Endometrium (tissue), 2 donors: ENCODE results near the gene FIBIN.
"Not testable (repeated sequence)": the region's sequence is repeated elsewhere in the genome, so short reads cannot be mapped to it uniquely, and the experiment has no call there.

Source experiments
- FAIRE-seq: peaks from 2 replicates; lab custom pipeline; 2012; peaks lifted over from hg19 to GRCh38; lab: Jason Lieb, UNC
- donor health status: control.
- donor health status: control.

Gene FIBIN

DNA sequence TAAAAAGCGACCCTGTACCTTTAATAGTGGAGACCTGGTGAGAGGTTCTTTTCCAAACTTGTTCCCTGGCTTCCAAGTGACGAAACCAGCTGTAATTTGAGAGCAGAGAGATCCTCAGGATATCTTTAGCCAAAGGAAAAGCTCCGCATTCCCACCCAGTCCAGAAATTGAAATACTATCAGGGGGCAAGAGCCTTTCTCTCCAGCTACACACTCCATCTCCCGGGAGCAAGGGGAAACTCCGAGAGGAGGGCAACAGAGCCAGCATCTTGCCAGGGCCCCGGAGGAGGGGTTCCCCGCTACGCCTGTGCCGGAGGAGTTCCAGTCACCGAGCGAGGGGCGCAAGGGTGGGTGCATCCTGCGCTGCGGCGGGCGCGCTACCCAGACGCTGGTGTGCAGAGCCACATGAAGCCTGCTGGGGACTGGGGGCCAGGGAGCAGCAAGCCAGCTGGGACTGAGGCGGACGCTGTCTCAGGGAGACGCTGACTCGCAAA lies at the start of gene FIBIN:
TSS of gene FIBIN (plus strand) at position 148 of the 493 bp plus-strand sequence. CDS start 415 bp downstream, outside the sequence.
- no peak for FAIRE-seq

DNA sequence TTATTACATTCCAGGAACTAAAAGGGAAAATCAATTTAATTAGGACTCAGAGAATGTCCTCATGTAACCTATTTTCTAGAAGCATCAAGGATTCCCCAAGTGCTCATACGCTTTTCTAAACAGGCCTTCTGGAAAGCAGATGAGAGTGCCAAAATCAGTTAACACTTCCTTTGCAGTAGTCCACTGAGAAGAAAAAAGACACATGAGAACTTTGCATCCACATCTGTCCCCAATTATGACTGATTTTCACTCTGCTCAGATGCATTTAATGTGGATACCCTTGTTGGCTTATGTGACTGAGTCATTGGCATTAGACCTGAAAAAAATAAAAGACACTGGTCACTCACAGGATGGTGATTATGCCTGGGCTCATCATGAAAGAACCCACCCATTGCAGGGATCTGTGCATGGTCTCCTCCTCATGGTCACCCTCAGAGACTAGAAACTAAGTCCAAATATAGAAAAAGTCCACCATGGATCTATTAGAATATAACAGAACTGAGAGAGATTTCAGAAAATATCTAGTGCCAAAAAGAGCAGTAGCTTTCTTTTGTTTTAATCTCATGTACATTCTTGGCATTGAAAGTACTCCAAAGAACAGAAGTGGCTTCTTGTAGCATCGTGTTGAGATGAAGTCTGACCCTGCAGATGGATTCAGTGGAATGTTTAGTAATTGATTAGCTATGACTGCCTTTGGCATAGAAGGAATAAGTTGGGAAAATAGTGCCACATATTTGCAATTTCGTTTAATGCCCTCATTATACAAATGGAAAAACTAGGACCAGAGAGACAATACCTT lies 48.8 kb upstream of the FIBIN start:
- FAIRE-seq, result no peak

DNA sequence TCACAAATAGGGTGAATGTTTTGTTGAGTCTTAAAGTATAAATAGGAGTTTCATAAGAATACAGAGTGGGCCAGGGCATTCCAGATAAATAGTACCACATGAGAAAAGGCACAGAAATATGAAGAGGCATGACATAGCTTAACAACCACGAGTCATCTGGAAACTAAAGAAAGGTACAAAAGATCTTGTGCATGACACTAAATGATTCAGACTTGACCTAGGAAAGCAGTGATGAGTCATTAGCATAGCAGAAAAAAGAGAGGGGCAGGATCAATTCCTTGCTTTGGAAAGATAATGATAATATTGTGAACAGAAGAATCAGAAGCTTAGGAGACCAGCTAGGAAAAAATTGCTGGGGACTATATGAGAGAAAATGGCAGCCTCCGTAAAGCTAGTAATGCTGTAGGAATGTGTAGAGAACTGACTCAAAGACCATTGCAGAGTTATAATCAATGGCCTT lies 47.6 kb upstream of the FIBIN start:
- no peak for FAIRE-seq

DNA sequence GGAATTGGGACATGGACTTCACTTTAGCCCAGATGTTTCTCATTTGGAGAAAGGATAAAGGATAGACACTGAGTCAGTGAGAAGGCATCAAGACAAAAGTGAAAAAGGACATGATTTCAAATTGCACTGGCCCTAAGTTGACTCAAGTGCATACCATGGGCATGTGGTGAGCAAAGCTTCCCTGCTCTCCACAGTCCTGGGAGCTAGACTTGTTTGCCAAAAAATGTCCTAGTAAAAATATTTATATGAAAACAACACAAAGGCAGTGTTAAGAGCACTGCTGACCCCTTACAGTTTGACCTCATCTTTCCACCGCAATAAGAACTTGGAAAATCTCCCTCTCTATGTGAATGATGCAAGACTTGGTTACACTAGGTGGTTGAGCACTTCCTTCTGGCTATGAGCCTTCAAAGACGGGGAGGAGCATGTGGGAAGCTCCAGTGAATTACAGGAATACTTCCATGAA lies 46.5 kb upstream of the FIBIN start:
- FAIRE-seq, result peak; percentile 93

DNA sequence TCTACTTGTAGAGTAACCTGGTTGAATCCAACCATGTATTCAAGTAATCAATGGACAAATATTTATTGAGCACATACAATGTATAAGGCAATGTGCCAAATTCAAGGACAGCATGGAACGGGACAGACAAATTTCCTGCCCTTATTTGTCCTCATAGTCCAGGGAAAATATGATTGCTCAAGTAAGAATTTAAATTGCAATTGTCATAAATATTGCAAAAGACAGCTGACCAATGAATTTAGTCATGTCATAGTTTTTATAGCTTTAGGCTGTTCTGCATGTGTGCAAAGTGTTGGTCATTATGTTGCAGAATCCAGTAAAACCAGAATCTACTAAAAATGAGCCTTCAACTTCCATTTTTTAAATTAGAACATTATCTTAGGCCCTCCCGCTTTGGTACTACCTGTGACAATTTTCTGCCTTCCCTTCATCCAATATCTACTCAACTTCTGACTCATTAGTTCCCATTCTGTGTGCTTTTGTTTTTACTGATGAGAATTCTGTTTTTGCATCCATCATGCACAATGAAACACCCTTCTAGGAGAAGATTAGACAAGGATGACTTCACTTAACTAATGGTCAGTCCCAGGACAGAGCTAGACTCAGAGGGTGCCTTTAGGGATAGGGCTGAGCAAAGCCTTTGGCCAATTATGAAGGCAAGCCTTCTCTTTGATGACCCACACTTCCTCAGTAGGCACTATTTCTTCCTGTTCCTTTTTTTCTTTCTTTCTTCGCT lies 45.8 kb upstream of the FIBIN start:
- no peak for FAIRE-seq

DNA sequence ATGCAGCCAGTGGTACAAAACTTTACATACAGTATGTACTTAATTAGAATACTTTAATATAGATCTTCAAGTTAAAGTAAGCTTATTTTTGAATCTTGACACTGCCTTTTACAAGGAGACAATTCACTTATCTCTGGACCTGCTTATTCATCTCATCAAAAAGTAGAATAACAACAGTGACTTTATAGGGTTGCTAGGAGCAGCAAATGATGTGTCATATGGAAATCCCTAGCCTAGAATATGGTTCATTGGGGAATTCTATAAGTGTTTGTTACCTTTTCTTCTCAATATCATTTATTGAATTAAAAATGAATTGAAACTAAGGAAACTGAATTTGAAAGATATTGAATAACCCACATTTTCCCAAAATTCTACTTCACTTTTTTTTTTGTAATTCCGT lies 45.0 kb upstream of the FIBIN start:
- no peak for FAIRE-seq

DNA sequence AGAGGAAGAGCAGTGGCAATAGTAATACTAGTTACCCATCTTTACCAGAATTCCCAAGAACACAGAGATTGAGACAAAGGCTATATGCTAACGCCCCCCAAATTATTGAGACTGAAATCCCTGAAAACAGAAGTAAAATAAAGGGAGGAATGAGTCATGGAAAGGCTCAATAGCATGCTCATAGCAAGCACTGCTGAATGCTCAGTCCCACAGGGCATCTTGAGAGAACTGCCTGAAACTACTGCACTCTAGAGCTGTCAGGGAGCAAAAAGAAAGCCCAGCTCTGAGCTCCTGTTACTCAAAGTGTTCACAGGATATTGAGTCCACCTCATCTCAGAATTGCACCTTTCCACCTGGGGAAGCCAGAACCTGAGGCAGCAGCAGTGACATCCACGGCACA lies 44.1 kb upstream of the FIBIN start:
- no peak for FAIRE-seq

DNA sequence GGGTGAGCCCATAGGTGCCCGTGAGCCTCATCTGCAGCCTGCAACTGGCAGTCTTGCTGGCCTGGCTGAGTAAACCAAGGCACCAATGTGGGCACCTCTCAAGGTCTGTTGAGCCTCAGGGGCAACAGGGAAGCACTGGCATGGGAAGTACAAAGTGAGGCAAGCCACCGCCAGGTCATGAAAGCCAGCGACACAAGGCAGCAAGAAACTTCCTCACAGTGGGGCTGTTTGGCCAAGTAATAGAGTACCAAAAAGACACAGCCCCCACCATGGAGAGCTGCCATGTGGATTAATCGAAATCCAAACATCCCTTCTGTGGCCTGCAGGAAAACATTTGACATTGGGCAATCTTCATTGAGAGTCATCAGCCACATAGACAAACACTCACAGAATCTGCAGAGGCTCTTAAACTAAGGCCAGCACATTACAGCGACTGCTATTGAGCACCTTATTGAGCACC lies 43.6 kb upstream of the FIBIN start:
- no peak for FAIRE-seq

DNA sequence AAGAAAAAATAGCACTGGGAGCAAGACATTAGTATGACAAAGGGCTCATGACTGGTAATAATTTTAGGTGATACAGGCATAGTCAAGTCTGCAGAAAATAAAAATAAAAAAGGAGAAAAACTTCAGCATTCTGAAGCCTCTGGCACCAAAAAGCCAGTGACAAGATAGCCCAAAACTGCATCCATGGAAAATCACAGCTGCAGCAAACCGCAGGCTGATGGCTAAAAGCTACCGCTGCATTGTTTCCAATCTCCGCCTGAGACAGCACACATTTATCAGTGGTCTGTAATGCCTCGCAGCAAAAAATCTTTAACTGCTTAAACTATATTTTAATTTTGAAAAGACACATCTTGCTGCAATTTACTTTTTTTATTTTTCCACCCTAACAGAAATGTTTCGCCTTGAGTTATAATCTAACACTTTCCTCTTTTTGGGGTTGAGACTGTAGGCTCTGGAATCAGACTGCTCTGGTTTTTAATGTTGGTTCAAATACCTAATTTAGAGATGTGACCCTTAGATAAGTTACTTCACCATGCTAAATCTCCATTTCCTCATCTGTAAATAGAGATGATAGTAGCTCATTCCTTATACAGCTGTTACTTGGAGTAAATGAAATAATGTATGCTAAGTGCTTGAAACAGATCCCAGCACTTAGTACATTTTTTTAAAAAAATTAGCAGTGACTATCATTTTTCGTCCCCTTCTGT lies 42.0 kb upstream of the FIBIN start:
- FAIRE-seq, result no peak

DNA sequence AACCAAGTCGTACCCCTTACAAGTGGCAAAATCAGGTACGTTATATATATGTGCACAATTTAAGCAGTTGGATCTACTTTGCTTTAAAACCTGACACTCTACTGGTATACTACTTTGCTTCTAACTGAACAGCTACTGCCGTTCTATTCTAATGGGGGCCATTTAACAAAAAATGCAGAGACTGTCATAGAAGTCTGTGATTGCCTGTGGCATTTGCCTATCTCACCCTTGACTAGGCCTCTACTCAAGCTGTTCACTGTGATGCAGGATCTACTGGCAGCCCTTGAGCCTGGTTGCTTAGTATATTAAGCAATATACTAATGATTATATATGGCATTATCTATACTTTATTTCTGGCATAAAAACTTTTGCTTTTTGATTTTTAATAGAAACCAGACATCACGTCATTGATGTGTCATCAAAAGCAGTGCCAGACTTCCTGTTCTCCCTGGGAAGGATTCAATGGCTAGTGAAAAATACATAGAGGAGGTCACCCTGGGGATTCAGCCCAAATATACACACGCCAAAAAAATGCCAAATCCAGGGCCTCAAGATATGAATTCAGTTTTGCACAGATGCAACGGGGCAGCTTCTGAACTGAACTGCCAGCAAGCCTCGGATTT lies 40.0 kb upstream of the FIBIN start:
- FAIRE-seq, result no peak

DNA sequence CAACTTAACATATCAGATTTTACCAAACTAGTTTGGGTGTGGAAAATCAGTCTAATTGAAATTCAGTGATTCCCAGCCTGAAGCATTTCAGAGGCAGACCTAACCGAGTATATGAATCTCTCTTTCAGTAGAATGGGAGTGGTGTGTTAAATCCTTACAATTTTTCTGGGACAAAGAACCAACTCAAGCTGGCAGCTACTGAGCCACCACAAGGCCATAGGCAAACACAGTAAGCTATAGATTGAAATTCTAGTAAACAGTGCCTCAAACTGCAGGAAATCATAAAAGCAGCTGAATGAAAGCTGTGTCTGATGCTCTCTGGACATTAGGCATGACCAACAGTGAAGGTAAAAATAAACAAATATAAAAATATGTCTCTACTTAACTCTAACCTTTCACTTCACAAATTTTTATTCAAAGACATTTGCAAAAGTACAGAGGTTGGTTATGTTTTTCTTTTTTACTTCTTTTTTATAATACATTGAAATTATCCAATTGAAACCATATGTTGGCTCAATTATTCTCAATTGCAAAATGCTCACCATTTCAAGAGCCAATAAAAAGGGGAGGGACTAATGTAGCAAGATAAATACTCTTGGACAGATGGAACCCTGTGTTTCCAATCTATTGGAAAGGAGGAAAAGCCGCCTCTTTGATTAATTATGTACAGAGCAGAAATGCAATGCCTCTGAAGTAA lies 35.8 kb upstream of the FIBIN start:
- FAIRE-seq, result no peak

DNA sequence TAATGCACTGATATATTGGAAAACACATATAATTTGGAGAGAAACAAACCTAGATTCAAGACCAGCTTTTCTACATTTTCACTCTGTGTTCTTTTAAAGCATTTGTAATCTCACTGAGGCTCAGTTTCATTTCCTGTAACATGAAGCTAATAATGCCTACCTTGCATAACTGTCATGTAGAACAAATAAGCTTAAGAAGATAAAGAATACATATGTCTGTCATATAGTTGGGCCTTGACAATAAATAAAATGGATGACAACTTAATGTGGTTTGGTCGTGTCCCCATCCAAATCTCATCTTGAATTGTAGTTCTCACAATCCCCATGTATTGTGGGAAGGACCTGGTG lies 35.2 kb upstream of the FIBIN start:
- no peak for FAIRE-seq

DNA sequence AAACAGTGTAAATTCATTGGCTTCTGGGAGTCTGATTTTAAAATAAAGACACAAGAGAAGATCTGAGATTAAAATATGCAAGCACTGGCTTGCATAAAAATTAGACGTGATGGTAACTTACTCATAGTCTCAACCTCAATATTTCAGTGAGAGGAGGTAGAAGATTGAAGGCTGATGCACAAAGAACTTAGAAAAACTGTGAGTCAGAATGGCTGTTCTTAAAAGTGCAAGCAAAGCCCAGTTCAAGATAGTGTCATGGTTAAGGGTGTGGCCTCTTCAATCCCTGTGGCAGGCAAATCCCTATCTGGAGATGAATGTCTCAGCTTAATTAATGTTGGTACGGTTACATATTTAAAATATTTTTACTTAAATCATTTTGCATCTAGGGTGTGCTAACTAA lies 33.6 kb upstream of the FIBIN start:
- no peak for FAIRE-seq

DNA sequence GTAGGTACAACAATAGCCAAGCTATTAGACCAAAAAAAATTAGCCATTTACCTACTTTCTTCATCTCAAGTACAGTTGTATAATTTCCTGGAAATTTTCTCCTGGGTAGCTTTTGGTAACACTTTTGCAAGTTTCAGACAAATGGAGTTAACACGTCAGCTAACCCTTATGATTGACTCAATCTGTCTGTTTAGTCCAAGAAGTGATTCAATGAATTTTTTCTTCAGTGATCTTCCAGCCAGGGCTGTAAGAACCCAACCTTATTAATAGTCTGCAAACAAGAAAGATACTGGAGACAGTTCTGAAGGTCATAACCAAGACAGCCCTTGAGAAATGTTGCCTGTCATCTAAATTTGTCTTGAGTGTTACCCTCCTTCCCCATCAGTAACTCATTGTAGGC lies 30.1 kb upstream of the FIBIN start:
- no peak for FAIRE-seq

DNA sequence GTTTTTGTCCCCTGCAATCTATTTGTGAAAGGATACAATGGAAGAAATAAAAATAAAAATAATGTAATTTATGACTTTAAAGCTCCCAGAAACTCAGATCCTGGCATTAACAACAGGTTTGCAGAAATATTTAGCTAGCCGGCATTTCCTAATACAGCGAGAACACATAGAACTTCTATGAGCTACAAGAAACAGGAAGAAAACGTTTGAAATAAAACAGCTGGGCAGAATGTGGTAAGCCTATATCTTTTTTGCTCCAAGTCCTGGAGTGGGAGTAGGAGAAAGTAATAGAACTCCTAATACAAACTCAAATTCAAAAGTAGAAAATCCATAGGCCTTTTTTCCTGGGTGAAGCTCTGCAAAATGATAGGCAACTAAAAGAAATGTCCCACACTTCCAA lies 29.6 kb upstream of the FIBIN start:
- FAIRE-seq, result no peak

DNA sequence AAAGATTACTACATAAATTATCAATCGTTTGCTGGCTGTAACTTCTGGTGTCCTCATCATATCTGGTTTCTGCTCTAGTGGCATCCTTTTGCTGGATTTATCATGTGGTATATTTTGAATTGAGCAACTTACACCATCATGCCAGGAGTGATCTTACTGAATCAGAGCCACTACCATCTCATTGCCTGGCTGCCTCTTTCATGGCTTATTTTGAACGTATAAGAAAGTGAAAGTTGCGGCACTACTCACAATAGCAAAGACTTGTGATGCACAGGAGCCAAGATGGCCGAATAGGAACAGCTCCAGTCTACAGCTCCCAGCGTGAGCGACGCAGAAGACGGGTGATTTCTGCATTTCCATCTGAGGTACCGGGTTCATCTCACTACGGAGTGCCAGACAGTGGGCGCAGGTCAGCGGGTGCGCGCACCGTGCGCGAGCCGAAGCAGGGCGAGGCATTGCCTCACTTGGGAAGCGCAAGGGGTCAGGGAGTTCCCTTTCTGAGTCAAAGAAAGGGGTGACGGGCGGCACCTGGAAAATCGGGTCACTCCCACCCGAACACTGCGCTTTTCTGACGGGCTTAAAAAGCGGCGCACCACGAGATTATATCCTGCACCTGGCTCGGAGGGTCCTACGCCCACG lies 28.9 kb upstream of the FIBIN start:
- FAIRE-seq, result not testable (repeated sequence)

DNA sequence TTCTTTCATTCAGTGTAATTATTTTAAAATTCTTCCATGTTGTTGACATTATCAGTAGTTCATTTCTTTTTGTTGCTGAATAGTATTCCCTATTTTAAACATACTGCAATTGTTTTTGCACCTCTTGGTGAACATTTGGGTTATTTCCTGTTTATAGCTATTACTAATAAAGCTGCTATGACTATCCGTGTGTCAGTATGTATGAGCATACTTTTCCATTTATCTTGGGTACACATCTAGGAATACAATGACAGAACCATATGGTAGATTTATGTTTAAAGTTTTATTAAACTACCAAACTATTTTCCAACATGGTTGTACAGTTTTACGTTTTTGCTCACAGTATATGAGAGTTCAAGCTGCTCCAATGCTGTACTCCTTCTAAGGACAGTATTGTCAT lies 22.0 kb upstream of the FIBIN start:
- no peak for FAIRE-seq

DNA sequence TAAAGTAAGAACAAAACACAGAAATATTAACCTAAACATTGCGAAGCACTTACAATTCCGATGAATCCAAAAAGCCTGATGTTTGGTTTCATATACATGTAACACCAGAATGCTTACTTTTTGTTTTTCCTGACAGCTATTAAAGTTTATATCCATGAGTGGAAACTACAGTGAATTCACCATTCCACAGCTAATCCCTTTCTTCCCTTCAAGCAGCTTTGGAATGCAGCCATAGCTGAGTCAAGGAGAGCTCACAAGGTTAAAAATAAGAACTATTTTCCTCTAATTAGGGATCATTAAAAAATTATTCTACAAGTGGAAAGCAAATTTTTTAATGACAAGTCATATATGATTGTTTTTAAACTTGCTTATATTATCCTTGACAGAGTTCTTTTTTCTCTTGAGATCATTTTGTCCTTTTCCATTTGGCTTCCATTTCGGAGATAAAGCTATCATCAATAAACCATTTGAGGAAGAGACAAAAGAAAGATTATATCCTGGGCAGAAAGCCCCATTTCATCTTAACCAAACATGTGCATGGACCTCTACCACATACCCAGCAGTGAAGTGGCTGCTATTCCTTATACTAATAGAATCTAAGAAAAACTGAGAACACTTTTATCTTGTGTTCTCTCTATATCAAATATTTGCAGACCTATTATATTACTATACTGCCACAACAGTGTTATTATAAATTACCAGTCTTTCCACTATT lies 19.7 kb upstream of the FIBIN start:
- no peak for FAIRE-seq

DNA sequence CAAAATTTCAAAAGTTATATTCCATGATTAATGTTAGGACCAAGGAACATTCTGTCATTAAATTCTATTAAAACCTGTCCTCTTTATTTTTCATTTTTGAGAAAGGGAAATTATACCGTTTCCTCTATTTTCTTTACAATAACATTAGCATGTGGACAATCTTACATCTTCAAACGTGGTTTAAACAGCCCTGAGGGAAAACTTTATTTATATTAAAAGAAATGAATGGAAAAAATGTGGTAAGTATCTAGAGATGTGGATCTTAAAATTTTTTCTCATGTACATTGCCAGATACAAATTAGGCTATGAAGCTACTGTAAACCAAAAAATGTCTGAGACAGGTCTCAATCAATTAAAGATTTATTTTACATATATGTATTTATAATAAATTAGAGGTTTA lies 18.9 kb upstream of the FIBIN start:
- no peak for FAIRE-seq

DNA sequence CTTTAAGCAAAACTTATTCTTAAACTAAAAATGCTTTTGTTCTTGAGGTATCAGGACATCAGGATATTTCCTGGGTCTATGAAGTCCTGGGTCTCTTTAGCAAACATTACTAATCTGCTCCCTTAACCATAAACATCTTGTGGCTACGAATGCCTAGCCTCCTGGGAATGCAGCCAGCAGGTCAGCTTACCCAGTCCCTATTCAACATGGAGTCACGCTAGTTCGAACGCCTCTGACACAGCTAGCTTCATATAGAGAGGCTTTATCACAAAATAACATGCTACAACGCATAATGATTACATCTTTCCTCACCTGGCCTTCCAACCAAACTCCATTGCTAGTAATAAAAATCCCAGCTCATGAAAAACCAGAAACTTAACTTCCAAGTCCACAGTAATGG lies 17.5 kb upstream of the FIBIN start:
- FAIRE-seq, result no peak
